K562 (cell line): ENCODE results near the gene USP51. TPM values are rescaled to one million over a fixed set of nuclear protein-coding genes. Genes with fewer than 3 reads are reported as not detected.

Source experiments
- ATAC-seq: fragments of 200-7000 bp; cut with Tn5 transposase; 3 replicates; pipeline ENCODE4 v1.9.1; 2020; ENCODE audit warnings: moderate library complexity
- BruUV-seq: library from RNA; stranded (reverse); fragments of 400-500 nt; replicated peaks from 2 replicates; lab custom pipeline; 2021; lab: Mats Ljungman, UMichigan
- CTCF ChIA-PET: fragments of 300-600 bp; formaldehyde crosslinking; extraction: SDS; loops from one replicate; lab custom pipeline; 2021; ENCODE audit warnings: low intra/inter-chr PET ratio; lab: Yijun Ruan, JAX
- POLR2A ChIA-PET: fragments of 300-600, 350-650 bp; sonication (Branson Sonifier 250); formaldehyde crosslinking; extraction: SDS; loops from one replicate; lab custom pipeline; 2021; ENCODE audit warnings: antibody characterized with exemption, inconsistent platforms; lab: Yijun Ruan, JAX
- DNase-seq, 4 experiments: peaks; one replicate each; pipeline versions ENCODE4 v3.0.0 to v3.0.0-alpha.2; 2011 to 2018; ENCODE audit warnings: low spot score in 3 of 4, mixed read lengths in 3 of 4; ENCODE audit errors: extremely low read depth in 1 of 4
- FAIRE-seq: peaks from 2 replicates; lab custom pipeline; 2011; peaks lifted over from hg19 to GRCh38; lab: Jason Lieb, UNC
- H2AFZ ChIP-seq: 2 replicates; pipeline ENCODE4 v1.6.0; 2011; ENCODE audit warnings: low read depth, low read length, control low read depth, inconsistent platforms
- H3K27ac ChIP-seq: fragments of 200-600 bp; 3 replicates; pipeline ENCODE4 v1.8.0; 2011; ENCODE audit warnings: low read depth, mild to moderate bottlenecking, control low read depth, inconsistent platforms, low read length, moderate library complexity, mixed read lengths; ENCODE audit errors: extremely low read depth
- H3K27me3 ChIP-seq, 2 experiments: fragments of 300-600 bp in 1 of 2; 2 replicates in 1 of 2; 3 replicates in 1 of 2; pipeline versions ENCODE4 v1.6.0 to v1.8.0; 2011; ENCODE audit warnings: inconsistent platforms in 2 of 2, low read length in 2 of 2, mild to moderate bottlenecking in 1 of 2, mixed read lengths in 1 of 2, moderate library complexity in 1 of 2; ENCODE audit not compliant: control insufficient read depth in 2 of 2, insufficient read depth in 2 of 2
- H3K36me3 ChIP-seq: fragments of 300-600 bp; 3 replicates; pipeline ENCODE4 v1.8.0; 2011; ENCODE audit warnings: mild to moderate bottlenecking, low read length, inconsistent platforms; ENCODE audit not compliant: control insufficient read depth, insufficient read depth
- H3K4me1 ChIP-seq, 2 experiments: fragments of 200-600 bp in 1 of 2; replicated peaks in 1 of 2; 2 replicates in 1 of 2; 3 replicates in 1 of 2; pipeline versions ENCODE4 v1.5.1 to v1.8.0; 2011; ENCODE audit warnings: inconsistent platforms in 2 of 2, low read length in 2 of 2, mild to moderate bottlenecking in 1 of 2, mixed read lengths in 1 of 2, moderate library complexity in 1 of 2; ENCODE audit not compliant: control insufficient read depth in 2 of 2, insufficient read depth in 2 of 2
- H3K4me2 ChIP-seq: 2 replicates; pipeline ENCODE4 v1.6.1; 2011; ENCODE audit warnings: low read length, control low read depth, inconsistent platforms, mixed read lengths; ENCODE audit not compliant: insufficient read depth
- H3K4me3 ChIP-seq: fragments of 200-600 bp; sonication (generic), shearing (Covaris generic); 2 replicates; pipeline ENCODE4 v1.5.1; 2016; ENCODE audit warnings: control low read depth, inconsistent platforms
- H3K79me2 ChIP-seq: fragments of 200-600 bp; 3 replicates; pipeline ENCODE4 v1.8.0; 2011; ENCODE audit warnings: low read length, inconsistent platforms; ENCODE audit not compliant: control insufficient read depth, insufficient read depth
- H3K9ac ChIP-seq, 2 experiments: 2 replicates each; pipeline versions ENCODE4 v1.6.0 to v1.6.1; 2011; ENCODE audit warnings: low read depth in 2 of 2, low read length in 2 of 2, control low read depth in 1 of 2, inconsistent platforms in 1 of 2, mild to moderate bottlenecking in 1 of 2, mixed read lengths in 1 of 2; ENCODE audit not compliant: insufficient read depth in 1 of 2
- H3K9me1 ChIP-seq: one replicate; pipeline ENCODE4 v1.6.0; 2011; ENCODE audit warnings: inconsistent platforms, mild to moderate bottlenecking, low read length, moderate library complexity; ENCODE audit not compliant: control insufficient read depth, insufficient read depth
- H3K9me3 ChIP-seq: replicated peaks from 2 replicates; pipeline ENCODE4 v1.5.1; 2011; ENCODE audit warnings: low read depth, low read length, inconsistent platforms; ENCODE audit not compliant: control insufficient read depth, insufficient read depth
- H4K20me1 ChIP-seq: replicated peaks from 2 replicates; pipeline ENCODE4 v1.6.1; 2011; ENCODE audit warnings: low read length, inconsistent platforms, mixed read lengths; ENCODE audit not compliant: control insufficient read depth, insufficient read depth
- ARNT ChIP-seq, 2 experiments: fragments of 450-650 bp; IDR thresholded peaks; 2 replicates each; pipeline ENCODE4 v1.6.1; 2016; ENCODE audit warnings: mild to moderate bottlenecking in 1 of 2
- CTCF ChIP-seq, 3 experiments: IDR thresholded peaks in 2 of 3; conservative IDR thresholded peaks in 1 of 3; 2 replicates each; pipeline ENCODE4 v1.5.1; 2011 to 2012; ENCODE audit warnings: low read length in 3 of 3, mild to moderate bottlenecking in 3 of 3, control low read depth in 2 of 3, improper control_type of control experiment in 1 of 3, inconsistent platforms in 1 of 3, low read depth in 1 of 3, mixed read lengths in 1 of 3, moderate library complexity in 1 of 3; ENCODE audit not compliant: insufficient read depth in 2 of 3
- ETV1 ChIP-seq: fragments of 450-650 bp; conservative IDR thresholded peaks from 2 replicates; pipeline ENCODE4 v1.6.1; 2016; ENCODE audit warnings: missing genetic modification characterization, control low read depth, low read depth, missing compliant biosample characterization
- MXI1 ChIP-seq: IDR thresholded peaks from 2 replicates; pipeline ENCODE4 v1.6.1; 2011; ENCODE audit warnings: low read depth, mild to moderate bottlenecking, improper control_type of control experiment, low read length
- NFRKB ChIP-seq: fragments of 450-650 bp; IDR thresholded peaks from 2 replicates; pipeline ENCODE4 v1.6.1; 2016; ENCODE audit warnings: low read depth
- POLR2H ChIP-seq: IDR thresholded peaks from 2 replicates; pipeline ENCODE4 v1.6.1; 2016; ENCODE audit warnings: missing genetic modification characterization, low read depth, mild to moderate bottlenecking, control low read depth, missing compliant biosample characterization, moderate library complexity
- RAD21 ChIP-seq, 2 experiments: fragments of 250-450 bp in 1 of 2; fragments of 450-650 bp in 1 of 2; sonication (Bioruptor Pico) in 1 of 2; formaldehyde crosslinking in 1 of 2; IDR thresholded peaks in 1 of 2; conservative IDR thresholded peaks in 1 of 2; 2 replicates each; pipeline versions ENCODE4 v1.4.0 to v1.8.0; 2020 to 2022; ENCODE audit warnings: mild to moderate bottlenecking in 2 of 2, moderate library complexity in 1 of 2
- RNF2 ChIP-seq: sonication (generic); IDR thresholded peaks from 2 replicates; pipeline ENCODE4 v1.6.1; 2016
- XRCC3 ChIP-seq: fragments of 450-650 bp; IDR thresholded peaks from 2 replicates; pipeline ENCODE4 v1.6.1; 2017; ENCODE audit warnings: mild to moderate bottlenecking, moderate library complexity
- YY1 ChIP-seq, 3 experiments: IDR thresholded peaks; 2 replicates each; pipeline ENCODE4 v1.6.1; 2011; ENCODE audit warnings: low read length in 2 of 3, mild to moderate bottlenecking in 2 of 3, moderate library complexity in 2 of 3, borderline replicate concordance in 1 of 3, control low read depth in 1 of 3, low read depth in 1 of 3; ENCODE audit not compliant: insufficient read depth in 3 of 3, insufficient replicate concordance in 2 of 3, control insufficient read depth in 1 of 3, insufficient read length in 1 of 3; ENCODE audit errors: extremely low read depth in 1 of 3
- ZNF76 ChIP-seq: fragments of 250-450 bp; sonication (Bioruptor Pico); IDR thresholded peaks from 2 replicates; pipeline ENCODE4 v1.4.0; 2020; ENCODE audit warnings: mild to moderate bottlenecking, moderate library complexity, borderline replicate concordance
- WGBS: fragments of 100-300 bp; shearing (Covaris generic); methylation state at CpG from one replicate; pipeline ENCODE4 v1.1.6; 2016; ENCODE audit warnings: low coverage, mixed read lengths; ENCODE audit not compliant: insufficient coverage; ENCODE audit errors: missing lambda C conversion rate; 5-methylcytosine and 5-hydroxymethylcytosine counted together
- in situ Hi-C: fragments of 300-500 bp; cut with MboI; formaldehyde crosslinking; loops from 4 replicates; pipeline ENCODE4 v1.15.0; 2018; ENCODE audit warnings: inconsistent platforms, mixed read lengths
- intact Hi-C: fragments of 100-400 bp; cut with micrococcal nuclease; formaldehyde crosslinking; loops from 2 replicates; pipeline ENCODE4 v1.14.2; 2022
- polyA plus RNA-seq, 8 experiments: library from polyadenylated mRNA; depleted of rRNA in 4 of 8; stranded (reverse) in 5 of 8; unstranded in 3 of 8; fragments of >200 nt; fragmentation: Nextera tagmentation in 2 of 8; fragmentation: Illumina TruSeq in 1 of 8; extraction: Ambion mirVana in 2 of 8; extraction: Trizol in 1 of 8; gene quantifications; 2 replicates each; pipeline versions ENCODE4 v1.2.1 to v1.2.3, GENCODE V29; 2011 to 2014; ENCODE audit warnings: inconsistent platforms in 1 of 8, missing spikeins in 1 of 8
- total RNA-seq, 7 experiments: library from RNA; depleted of rRNA in 6 of 7; stranded (reverse); fragments of >200 nt in 6 of 7; fragmentation: Illumina TruSeq in 2 of 7; extraction: Trizol in 2 of 7; gene quantifications; 2 replicates each; pipeline versions ENCODE4 v1.2.1 to v1.2.3, GENCODE V29; 2011 to 2021; ENCODE audit warnings: low replicate concordance in 1 of 7
- TF ChIP-seq, protein P1 (sequence below): sonication (generic); formaldehyde crosslinking; IDR thresholded peaks from 2 replicates; pipeline ENCODE4 v1.8.0; 2022; ENCODE audit warnings: missing genetic modification reagents, mild to moderate bottlenecking, borderline replicate concordance

The USP51 gene
- total and polyA plus RNA-seq, 9 of the 15 experiments (the other 6 are each of a cell fraction or from before 2014, with no cell fraction given), result 0.59 to 3.9 (median 1.3) TPM

GRCh38 chrX:55524487-55524886 lies 34.8 kb upstream of the USP51 start:
- H2AFZ ChIP-seq, result no peak overlapping the region
- H3K27me3 ChIP-seq, result no peaks in the 10 kb centered on the region
- no peak overlapping the region for H3K4me2 ChIP-seq
- H3K79me2 ChIP-seq, result no peaks in the 10 kb centered on the region
- in situ Hi-C loops, result no loop called here
- ChIA-PET CTCF (no interaction called here), POLR2A (no interaction called here)
- DNase-seq, result peak in 1 of 4 experiments; percentile 11
- WGBS, result 0% methylated on average over 3 of the region's 3 CpGs
- H3K9ac ChIP-seq, result no peak overlapping the region
- no peaks in the 10 kb centered on the region for H3K9me3 ChIP-seq
- no TSS peak for BruUV-seq
- no peaks in the 10 kb centered on the region for H3K36me3 ChIP-seq
- no peaks in the 10 kb centered on the region for H3K9me1 ChIP-seq
- intact Hi-C loops, result loop anchor here (10.0 kb wide), 1 partner anchor 70 kb away; the partner anchor contains the start of gene MAGEH1
- FAIRE-seq, result no peak
- no peak overlapping the region for H3K4me3 ChIP-seq
- no peaks in the 10 kb centered on the region for H4K20me1 ChIP-seq
- no peaks in the 10 kb centered on the region for H3K4me1 ChIP-seq
- peak; percentile 52; the same call in 1 of the 3 replicates for ATAC-seq
- H3K27ac ChIP-seq, result no peak overlapping the region
- TF ChIP-seq ETV1 (no peak), RAD21 (CRISPR knock-in tag; conservative IDR thresholded peaks at IDR 0.05 in 1 of 2, IDR thresholded peaks at IDR 0.05 in 1 of 2) (peak in 1 of 2 experiments; percentile 43; a peak in 2 of 4 replicates), NFRKB (no peak), RNF2 (no peak), POLR2H (tag) (no peak), ARNT (IDR thresholded peaks at IDR 0.05) (no peak), MXI1 (no peak), ZNF76 (no peak), XRCC3 (no peak), CTCF (IDR thresholded peaks at IDR 0.05 in 2 of 3, conservative IDR thresholded peaks at IDR 0.05 in 1 of 3; ENCODE audit: insufficient read depth in 2 of 3, low read depth in 1 of 3, low read length in 3 of 3) (peak in 1 of 3 experiments; percentile 15; a peak in 2 of 6 replicates), YY1 (IDR thresholded peaks at IDR 0.05; ENCODE audit: borderline replicate concordance in 1 of 3, control insufficient read depth in 1 of 3, extremely low read depth in 1 of 3, insufficient read depth in 3 of 3, insufficient read length in 1 of 3, insufficient replicate concordance in 2 of 3, low read depth in 1 of 3, low read length in 2 of 3) (no peak)
- TF ChIP-seq, protein P1, sequence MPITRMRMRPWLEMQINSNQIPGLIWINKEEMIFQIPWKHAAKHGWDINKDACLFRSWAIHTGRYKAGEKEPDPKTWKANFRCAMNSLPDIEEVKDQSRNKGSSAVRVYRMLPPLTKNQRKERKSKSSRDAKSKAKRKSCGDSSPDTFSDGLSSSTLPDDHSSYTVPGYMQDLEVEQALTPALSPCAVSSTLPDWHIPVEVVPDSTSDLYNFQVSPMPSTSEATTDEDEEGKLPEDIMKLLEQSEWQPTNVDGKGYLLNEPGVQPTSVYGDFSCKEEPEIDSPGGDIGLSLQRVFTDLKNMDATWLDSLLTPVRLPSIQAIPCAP (CRISPR knock-in tag), result no peak
